Daoy (cell line): ENCODE results near the gene RCBTB2. TPM values are rescaled to one million over a fixed set of nuclear protein-coding genes. Genes with fewer than 3 reads are reported as not detected.

Experiments
- DNase-seq: peaks from one replicate; pipeline ENCODE4 v3.0.0-alpha.2; 2015; ENCODE audit warnings: low read depth
- total RNA-seq: library from RNA; depleted of rRNA; stranded (reverse); fragments of >200 nt; shearing (Covaris generic); gene quantifications from 2 replicates; pipeline ENCODE4 v1.2.3, GENCODE V29; 2014; rRNA removed

The RCBTB2 gene
- total RNA-seq, 1 experiment from 2014 or later = 2.9 TPM

DNA sequence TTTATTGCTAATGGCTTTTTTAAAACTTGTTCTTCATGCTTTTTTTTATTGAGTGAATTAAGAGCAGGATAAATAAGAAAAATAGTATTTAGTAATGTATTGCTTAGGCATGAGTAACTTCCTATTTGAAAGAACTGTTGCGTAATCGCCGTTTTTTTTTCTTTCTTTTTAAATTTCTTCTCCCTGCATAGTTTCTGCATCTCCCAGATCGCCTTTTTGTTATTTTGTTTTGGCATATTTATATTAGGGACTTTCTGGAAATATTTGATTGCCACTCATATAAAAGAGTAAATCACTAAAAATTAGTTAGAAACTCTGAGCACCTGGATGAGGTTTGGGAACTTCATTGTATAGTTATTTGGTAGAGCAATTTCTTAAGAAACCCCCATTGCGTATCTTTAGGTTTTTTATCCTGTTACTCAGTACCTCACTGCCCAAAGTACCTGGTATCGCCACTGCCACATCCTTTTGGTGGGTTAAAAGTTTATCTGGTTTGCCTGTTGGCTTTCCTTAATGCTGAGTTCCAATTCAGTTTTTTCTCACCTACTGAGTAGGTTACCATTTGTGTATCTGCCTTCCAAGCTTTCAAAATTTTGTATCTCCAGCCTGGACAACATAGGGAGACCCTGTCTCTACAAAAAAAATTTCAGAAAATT, 83.8 kb downstream of the RCBTB2 start:
- DNase-seq = no peak

DNA sequence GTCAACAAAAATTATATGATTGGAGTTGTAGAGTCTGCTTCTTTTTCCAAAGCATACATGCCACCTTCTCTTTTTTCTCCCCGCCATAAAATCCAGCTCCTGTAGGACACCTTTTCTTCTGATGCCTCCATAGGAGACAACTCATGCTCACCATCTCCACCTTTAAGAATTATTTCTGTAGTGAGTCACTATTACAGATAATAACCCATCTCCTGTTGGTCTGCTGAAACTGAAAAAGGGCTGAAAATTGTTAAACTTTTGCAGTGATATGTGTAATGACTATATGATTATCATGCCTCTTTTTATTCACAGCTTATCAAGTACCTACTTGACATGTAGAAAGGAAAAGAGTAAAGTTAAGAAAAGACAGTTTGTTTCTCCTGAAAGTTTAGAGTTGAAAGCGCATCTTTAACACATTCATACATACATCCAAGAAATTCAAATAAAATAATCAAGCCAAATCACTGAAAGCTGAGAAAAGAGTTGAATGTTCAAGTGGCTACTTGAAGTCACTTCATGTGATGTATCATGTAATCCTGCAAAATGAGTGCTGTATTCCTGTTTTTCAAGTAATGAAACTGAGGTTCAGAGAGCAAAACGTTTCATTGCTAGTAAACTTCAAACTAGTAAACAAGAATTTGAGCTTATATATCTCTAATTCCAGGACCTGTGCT, 84.5 kb downstream of the RCBTB2 start:
- DNase-seq = no peak

DNA sequence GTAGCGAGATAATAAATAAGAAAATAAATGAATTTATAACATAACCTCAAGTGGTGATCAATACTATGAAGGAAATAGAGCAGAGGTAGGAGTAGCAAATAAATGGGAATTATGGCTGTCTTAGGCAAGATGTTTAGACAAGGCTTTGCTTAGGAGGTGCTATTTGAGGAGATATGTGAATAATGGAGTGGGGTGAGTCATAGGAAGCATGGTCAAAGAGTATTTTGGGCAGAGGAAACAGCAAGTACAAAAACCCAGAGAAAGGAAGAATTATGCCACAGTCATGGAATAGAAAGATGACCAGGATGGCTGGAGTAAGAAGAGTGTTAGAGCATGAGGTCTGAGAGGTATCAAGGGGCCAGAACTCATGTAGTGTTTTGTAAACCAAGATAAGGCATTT, 86.4 kb downstream of the RCBTB2 start:
- DNase-seq = peak; percentile 30

DNA sequence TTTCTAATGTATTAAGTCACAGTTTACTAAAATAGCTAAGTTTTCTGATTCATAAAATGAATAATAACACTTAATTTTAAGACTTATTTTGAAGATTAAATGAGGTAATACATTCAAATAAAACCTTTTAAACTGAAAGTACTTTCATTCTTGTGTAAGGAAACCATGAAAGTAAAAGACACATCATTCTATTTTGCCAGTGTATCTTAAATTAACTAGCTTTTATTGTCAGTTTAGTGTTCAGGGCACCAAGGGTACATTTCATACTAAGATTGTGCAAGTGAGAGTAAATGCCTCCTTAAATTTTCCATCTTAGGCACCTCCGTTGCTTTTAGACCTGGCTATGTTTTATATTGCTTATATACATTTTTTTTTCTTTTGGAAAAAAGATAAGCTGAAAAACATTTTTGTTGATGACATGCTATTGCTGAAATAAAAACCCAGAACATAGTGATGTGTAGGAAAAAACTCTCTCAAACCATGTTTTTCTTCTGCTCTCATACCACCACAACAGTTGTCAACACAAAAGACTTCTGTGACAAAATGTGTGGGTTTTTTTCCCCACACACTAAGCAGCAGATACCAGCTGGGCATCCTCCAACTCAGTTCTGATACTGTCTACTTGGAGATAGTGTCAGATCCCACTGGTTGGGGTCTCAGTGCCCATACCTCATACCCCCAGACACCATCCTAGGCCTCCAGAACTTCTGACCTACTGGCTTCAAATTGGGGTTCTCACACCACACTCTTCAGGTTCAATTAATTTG, 89.3 kb downstream of the RCBTB2 start:
- no peak for DNase-seq

Other genes with a start within 250 kb of the RCBTB2 start
- gene RB1, start 229.3 kb downstream of the RCBTB2 start, total RNA-seq = 26.6 and 28.1 TPM in 2 replicates
- gene LPAR6, start 120.0 kb downstream of the RCBTB2 start, total RNA-seq = 0.80 TPM in 1 of 2 replicates, not detected in the other
- gene CYSLTR2, start 120.8 kb upstream of the RCBTB2 start, total RNA-seq = not detected in 2 replicates